Activated T-helper 1 cell treated with anti-CD3 and anti-CD28 coated beads, Interleukin-12 subunit alpha, Interleukin-12 subunit beta, Interleukin-2, Interleukin-4 antibody, amounts not matched to agents 30 ng/mL and 10 ng/mL and 1 ng/mL, durations not matched to agents 14 hours and 24 hours and 36 hours (primary cell): ENCODE data around the gene COPB2. TPM values are rescaled to one million over a fixed set of nuclear protein-coding genes. Genes with fewer than 3 reads are reported as not detected.

ENCODE experiments used
- DNase-seq: peaks from one replicate; pipeline ENCODE4 v3.0.0; 2021; ENCODE audit warnings: low spot score
- H3K27ac Mint-ChIP-seq: one replicate; pipeline ENCODE4 v1.8.0; 2021; ENCODE audit warnings: mild to moderate bottlenecking, mixed read lengths
- H3K27me3 Mint-ChIP-seq: one replicate; pipeline ENCODE4 v1.8.0; 2022; ENCODE audit warnings: mild to moderate bottlenecking, moderate library complexity, mixed read lengths; ENCODE audit not compliant: insufficient read depth
- H3K36me3 Mint-ChIP-seq: one replicate; pipeline ENCODE4 v1.8.0; 2021; ENCODE audit warnings: low read depth, mixed read lengths
- H3K4me1 Mint-ChIP-seq: one replicate; pipeline ENCODE4 v1.8.0; 2021; ENCODE audit warnings: low read depth, mixed read lengths
- H3K4me3 Mint-ChIP-seq: one replicate; pipeline ENCODE4 v1.8.0; 2021; ENCODE audit warnings: mild to moderate bottlenecking, moderate library complexity, mixed read lengths
- H3K9me3 Mint-ChIP-seq: one replicate; pipeline ENCODE4 v1.8.0; 2021; ENCODE audit warnings: mixed read lengths
- intact Hi-C: fragments of 100-400 bp; cut with micrococcal nuclease; formaldehyde crosslinking; loops from one replicate; pipeline ENCODE4 v1.15.1; 2024
- total RNA-seq: library from RNA; stranded (reverse); gene quantifications from 2 replicates; pipeline ENCODE4 v1.2.3, GENCODE V29; 2022

COPB2 gene
- total RNA-seq, 1 donor from 2014 or later: 96.9 TPM

DNA sequence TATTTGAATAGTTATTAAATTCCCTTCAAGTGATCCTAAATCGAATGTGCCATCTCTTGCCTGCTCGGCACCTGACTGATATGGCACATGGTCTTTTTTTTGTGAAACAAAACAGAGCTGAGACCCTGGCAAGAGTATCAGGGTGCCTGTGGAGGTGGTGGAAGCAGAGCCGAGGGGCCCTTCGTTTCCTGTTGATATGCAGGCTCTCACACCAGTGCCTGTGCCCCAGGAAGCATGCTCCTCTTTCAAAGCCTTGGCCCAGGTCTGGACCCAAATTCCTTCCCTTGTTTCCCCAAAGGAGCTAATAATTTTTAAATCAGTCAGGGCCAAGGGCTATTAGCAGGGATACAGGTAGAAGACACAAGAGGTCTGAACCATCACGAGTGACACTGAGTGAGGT, 67.1 kb downstream of the COPB2 start:
- H3K27me3 Mint-ChIP-seq: peaks cover 15% of the 10 kb centered on the region
- no peak overlapping the region for H3K27ac Mint-ChIP-seq
- H3K4me1 Mint-ChIP-seq: no peaks in the 10 kb centered on the region
- no peaks in the 10 kb centered on the region for H3K9me3 Mint-ChIP-seq
- intact Hi-C loops: no loop called here
- no peak for DNase-seq
- no peaks in the 10 kb centered on the region for H3K36me3 Mint-ChIP-seq
- H3K4me3 Mint-ChIP-seq: no peak overlapping the region

DNA sequence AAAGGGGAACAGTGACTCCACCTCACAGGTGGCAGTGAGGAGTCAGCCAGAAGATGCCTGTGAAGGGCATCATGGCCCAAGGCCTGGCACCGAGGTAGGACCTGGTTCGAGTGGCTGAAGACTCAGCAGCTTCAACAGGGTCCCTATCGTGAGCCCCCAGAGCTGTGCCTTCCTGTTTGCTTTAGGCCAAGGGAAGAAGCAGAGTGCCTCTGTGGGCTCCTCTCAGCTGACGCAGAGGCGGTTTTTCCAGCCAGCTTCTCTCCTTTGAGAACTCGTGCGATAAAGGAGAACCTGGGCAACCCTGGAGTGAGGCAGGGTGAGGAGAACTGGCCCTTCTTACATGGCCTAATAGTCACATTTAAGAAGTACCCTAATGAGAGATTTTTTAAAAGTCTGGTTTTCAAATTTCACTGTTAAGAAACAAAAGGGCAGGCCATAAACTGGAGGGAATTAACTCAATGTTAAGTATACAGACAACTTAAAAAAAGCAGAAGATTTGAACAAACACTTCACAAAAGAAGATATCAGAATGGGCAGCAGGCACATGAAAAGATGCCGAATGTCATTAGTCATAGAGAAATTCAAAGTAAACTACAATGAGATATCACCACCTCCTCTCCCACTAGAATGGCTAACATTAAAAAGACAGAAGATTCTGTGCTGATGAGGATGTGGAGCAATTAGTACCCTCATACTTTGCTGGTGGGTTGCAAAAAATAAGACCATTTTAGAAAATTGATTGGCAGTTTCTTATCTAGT, 68.7 kb downstream of the COPB2 start:
- H3K27me3 Mint-ChIP-seq: peaks cover 15% of the 10 kb centered on the region
- intact Hi-C loops: no loop called here
- no peaks in the 10 kb centered on the region for H3K36me3 Mint-ChIP-seq
- DNase-seq: no peak
- H3K27ac Mint-ChIP-seq: no peak overlapping the region
- H3K9me3 Mint-ChIP-seq: no peaks in the 10 kb centered on the region
- H3K4me3 Mint-ChIP-seq: no peak overlapping the region
- no peaks in the 10 kb centered on the region for H3K4me1 Mint-ChIP-seq

DNA sequence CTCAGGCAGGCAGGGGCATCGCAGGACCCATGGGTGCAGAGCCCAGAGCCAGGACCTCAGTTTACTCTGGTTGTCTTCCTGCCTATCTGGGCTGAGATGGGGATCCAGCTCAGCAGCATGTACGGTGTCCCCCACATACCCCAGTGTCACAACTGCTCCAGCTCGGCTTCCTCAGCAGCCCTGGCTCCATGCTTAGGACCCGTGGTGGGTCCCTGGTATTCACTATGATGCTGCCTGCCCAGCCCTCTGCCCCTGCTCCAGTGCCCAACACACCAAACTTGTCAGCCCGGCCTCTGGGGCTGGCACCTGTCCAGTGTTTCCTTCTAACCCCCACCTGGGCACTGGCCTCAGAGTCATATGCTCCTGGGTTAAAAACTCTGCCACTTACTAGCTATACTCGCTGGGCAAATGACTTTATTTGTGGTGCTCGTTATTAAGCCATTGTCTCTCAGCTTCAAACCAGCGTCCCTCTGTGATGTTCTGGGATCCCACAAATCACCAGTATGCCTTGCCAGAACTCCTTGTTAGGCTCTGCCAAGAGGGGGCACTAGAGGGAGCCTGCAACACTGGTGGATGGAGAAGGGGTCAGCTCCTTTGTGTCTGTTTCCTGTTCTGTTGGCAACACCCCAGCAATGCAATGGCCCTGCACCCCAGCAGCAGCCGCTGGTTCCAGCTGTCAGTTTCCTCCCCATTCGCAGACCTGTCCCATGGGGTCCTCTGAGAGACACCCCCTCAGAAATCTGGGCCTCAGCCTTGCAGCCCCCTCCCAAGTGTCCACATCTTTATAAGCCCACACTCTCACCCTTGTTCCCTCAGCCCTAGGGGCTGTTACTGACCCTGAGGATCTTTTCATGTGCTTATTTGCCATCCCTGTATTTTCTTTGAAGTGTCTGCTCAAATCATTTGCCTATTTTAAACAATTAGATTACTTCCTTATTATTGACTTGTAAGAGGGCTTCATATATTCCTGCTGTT, 69.7 kb downstream of the COPB2 start:
- no peaks in the 10 kb centered on the region for H3K4me1 Mint-ChIP-seq
- no peak overlapping the region for H3K4me3 Mint-ChIP-seq
- DNase-seq: no peak
- H3K36me3 Mint-ChIP-seq: no peaks in the 10 kb centered on the region
- peaks cover 17% of the 10 kb centered on the region for H3K27me3 Mint-ChIP-seq
- no peaks in the 10 kb centered on the region for H3K9me3 Mint-ChIP-seq
- H3K27ac Mint-ChIP-seq: no peak overlapping the region
- intact Hi-C loops: no loop called here

DNA sequence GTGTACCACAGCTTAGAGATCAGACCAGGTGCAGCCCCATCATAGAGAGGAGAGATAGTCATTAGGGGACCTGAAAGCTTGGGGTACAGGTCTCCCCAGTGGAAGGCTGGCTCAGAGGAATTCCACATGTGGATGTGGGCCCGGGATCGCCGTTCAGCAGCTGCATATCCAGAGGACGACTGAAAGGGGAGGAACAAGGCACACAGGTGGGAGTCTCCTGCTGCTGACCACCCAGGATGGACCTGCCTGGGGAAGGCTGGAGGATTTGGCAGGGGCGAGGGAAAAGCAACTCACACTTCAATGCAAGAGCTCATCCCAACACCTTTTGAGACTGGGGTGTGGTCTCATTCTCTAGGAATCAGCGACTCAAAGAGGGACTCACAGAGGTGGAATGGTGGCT, 70.6 kb downstream of the COPB2 start:
- H3K36me3 Mint-ChIP-seq: no peaks in the 10 kb centered on the region
- peaks cover 19% of the 10 kb centered on the region for H3K27me3 Mint-ChIP-seq
- no peak overlapping the region for H3K4me3 Mint-ChIP-seq

DNA sequence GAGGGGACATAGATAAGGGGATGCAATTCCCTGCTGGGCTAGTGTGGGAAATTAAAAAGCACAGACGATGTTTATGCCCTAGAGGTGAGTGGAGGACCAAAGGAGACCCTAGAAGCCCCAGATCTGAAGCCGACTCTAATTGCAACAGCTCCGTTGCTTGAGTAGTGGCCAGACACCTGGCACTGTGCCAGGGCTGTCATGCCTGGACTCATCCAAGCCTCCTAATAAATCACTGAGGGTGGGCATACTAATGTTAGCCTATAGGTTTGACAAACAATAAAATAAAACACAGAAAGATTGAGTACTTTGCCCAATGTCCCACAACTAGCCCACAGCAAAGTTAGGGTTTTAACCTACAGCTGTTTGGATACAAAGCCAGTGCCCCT, 71.0 kb downstream of the COPB2 start:
- no peaks in the 10 kb centered on the region for H3K9me3 Mint-ChIP-seq

More for the DNA sequence above, 70.6 kb downstream of the COPB2 start:
- Mint-ChIP-seq H3K4me1 (no peaks in the 10 kb centered on the region), H3K9me3 (no peaks in the 10 kb centered on the region), H3K27ac (no peak overlapping the region)
- intact Hi-C loops: no loop called here
- DNase-seq: no peak

DNA sequence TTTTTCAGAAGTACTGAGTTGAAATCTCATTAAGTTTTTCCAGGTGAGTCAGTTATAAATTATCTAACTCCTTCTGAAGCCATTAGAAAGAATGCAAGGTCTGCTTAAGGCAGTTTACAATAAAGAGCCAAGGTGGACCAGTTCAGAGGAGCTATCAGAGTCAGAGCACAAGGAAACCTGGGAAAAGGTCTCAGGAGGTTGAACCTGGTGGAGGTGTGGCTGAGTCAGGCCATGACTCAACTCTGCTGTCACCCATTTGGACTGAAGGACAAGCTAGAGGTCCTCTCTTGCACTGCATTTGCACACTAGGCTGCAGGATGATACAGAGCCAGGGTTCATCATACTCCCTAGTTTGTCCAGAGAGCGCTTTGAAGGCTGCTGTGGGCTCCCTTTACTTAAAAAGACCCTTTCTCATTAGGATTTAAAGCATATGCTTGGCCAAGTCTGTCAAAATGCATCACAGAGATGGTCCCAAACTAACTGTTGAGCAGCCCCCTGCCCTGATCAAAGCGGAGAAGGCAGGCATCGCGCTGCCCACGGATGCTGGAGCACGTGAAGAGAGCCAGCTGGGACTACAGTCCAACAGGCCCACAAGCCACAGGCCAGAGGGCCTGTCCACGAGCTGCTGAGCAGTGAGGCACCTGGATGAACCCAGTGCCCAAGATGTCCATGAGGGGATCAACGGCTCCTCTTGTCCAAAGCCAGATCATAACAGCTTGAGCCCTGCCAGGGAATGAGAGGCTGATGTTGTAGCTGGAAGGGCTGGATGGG, 71.6 kb downstream of the COPB2 start:
- Mint-ChIP-seq H3K9me3 (no peaks in the 10 kb centered on the region), H3K27me3 (peaks cover 19% of the 10 kb centered on the region), H3K4me1 (no peaks in the 10 kb centered on the region), H3K4me3 (no peak overlapping the region), H3K27ac (no peak overlapping the region), H3K36me3 (no peaks in the 10 kb centered on the region)
- DNase-seq: no peak
- intact Hi-C loops: no loop called here

More for the DNA sequence above, 71.0 kb downstream of the COPB2 start:
- no peaks in the 10 kb centered on the region for H3K4me1 Mint-ChIP-seq
- no peak for DNase-seq
- no peak overlapping the region for H3K4me3 Mint-ChIP-seq
- H3K27me3 Mint-ChIP-seq: peaks cover 19% of the 10 kb centered on the region
- H3K36me3 Mint-ChIP-seq: no peaks in the 10 kb centered on the region
- intact Hi-C loops: no loop called here
- H3K27ac Mint-ChIP-seq: no peak overlapping the region

DNA sequence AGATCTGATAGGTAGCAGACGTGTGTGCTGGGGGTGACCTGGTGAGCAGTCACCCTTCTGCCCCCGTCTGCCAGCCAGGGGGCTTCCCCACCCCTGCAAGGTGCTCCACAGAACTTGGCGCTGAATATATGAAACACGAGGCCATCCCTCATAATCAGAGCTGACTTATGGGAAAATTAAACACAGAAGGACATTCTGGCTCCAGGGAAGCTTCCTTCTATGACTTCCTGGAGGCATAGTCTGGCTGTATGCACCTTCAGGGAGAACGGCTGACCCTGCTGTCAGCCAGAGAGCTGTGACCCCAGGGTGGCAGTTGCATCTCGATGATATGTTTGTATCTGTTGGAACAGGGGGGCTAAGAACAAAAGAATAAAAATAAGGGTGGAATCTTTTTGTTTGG, 72.2 kb downstream of the COPB2 start:
- DNase-seq: no peak
- no peak overlapping the region for H3K27ac Mint-ChIP-seq
- intact Hi-C loops: no loop called here
- peaks cover 16% of the 10 kb centered on the region for H3K27me3 Mint-ChIP-seq
- no peak overlapping the region for H3K4me3 Mint-ChIP-seq
- no peaks in the 10 kb centered on the region for H3K36me3 Mint-ChIP-seq
- no peaks in the 10 kb centered on the region for H3K9me3 Mint-ChIP-seq
- H3K4me1 Mint-ChIP-seq: no peaks in the 10 kb centered on the region

DNA sequence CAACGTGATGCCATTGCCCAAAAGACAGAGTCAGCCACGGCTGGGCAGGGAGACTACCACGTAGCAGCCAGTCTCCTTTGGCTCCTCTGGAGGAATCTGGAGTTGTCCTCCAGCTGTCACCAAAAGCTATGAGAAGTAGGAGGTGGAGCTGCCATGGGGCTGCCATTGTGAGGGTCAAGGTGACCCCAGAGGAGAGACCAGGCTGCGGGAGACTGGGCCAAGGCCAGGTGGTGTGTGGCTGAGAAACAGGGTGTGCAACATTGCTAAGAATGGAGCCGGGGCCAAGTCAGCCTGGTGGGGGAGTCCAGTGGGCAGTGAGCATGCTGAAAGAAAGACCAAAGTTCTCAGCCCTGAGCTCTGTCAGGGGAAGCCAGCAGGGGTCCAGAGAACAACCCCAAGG, 75.5 kb downstream of the COPB2 start:
- H3K27me3 Mint-ChIP-seq: peaks cover 4% of the 10 kb centered on the region
- DNase-seq: no peak
- intact Hi-C loops: no loop called here
- H3K9me3 Mint-ChIP-seq: no peaks in the 10 kb centered on the region
- H3K4me1 Mint-ChIP-seq: no peaks in the 10 kb centered on the region
- no peak overlapping the region for H3K4me3 Mint-ChIP-seq
- H3K27ac Mint-ChIP-seq: no peak overlapping the region
- H3K36me3 Mint-ChIP-seq: no peaks in the 10 kb centered on the region

DNA sequence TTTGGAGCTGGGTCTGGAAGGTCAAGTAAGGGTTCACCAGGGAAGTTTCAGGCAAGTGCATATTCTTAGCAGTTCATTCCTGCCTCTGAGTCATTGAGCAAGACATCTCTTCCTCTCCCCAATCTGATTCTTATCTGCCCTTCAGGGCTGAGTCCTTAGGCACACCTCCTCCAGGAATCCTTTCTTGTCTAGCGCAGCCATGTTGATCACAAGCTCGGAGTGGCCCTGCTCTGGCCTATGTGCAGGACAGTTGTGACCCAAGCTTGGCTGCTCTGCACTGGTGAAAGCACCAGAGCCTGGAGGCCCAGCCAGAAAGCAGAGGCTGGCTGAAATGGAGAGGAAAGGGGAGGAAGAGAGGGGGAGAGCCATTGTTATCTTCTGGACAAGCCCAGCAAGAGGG, 76.5 kb downstream of the COPB2 start:
- intact Hi-C loops: no loop called here
- peaks cover 4% of the 10 kb centered on the region for H3K27me3 Mint-ChIP-seq

DNA sequence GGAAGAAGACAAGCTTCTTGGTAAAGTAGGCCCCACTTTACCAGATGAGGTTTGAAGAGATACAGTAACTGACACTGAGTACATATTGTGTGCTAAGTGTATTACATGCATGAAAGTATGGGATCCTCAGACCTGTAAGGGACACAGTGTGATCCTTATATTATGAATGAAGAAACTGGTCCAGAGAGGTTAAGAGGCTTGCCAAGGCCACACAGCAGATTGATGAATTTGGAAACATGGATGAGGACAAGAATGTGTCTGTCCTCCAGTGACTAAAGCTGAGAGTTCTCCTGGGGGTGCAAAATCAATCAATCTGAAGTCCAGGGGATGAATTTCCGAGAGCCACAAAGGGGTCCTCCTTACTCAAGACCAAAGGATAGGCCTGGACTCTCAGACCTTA, 77.0 kb downstream of the COPB2 start:
- H3K36me3 Mint-ChIP-seq: no peaks in the 10 kb centered on the region
- peaks cover 4% of the 10 kb centered on the region for H3K27me3 Mint-ChIP-seq
- H3K4me3 Mint-ChIP-seq: no peak overlapping the region
- DNase-seq: no peak
- no peaks in the 10 kb centered on the region for H3K4me1 Mint-ChIP-seq
- no peak overlapping the region for H3K27ac Mint-ChIP-seq
- H3K9me3 Mint-ChIP-seq: no peaks in the 10 kb centered on the region
- intact Hi-C loops: no loop called here

More for the DNA sequence above, 76.5 kb downstream of the COPB2 start:
- DNase-seq: no peak
- Mint-ChIP-seq H3K27ac (no peak overlapping the region), H3K4me1 (no peaks in the 10 kb centered on the region), H3K9me3 (no peaks in the 10 kb centered on the region), H3K36me3 (no peaks in the 10 kb centered on the region), H3K4me3 (no peak overlapping the region)

DNA sequence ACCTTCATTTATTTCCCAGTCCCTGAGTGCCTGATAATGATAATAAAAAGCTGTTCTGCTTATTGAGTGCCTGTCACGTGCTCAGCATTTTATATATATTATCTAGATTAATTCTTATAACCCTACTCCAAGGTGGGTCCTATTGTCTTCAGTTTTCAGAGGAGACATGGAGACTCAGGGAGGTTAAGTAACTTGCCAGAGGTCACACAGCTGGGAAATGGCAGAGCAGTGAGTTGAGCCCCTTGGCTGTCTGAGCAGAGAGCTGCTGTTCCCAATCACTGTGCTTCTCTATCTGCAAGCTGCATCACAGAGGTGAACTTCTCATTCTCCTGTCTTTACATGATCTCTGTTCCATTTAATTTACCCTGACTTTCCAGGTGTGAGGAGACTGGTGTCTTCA, 77.9 kb downstream of the COPB2 start:
- peaks cover 4% of the 10 kb centered on the region for H3K27me3 Mint-ChIP-seq
- no peaks in the 10 kb centered on the region for H3K4me1 Mint-ChIP-seq
- H3K27ac Mint-ChIP-seq: no peak overlapping the region
- intact Hi-C loops: no loop called here
- H3K36me3 Mint-ChIP-seq: no peaks in the 10 kb centered on the region
- no peak overlapping the region for H3K4me3 Mint-ChIP-seq
- DNase-seq: no peak
- no peaks in the 10 kb centered on the region for H3K9me3 Mint-ChIP-seq

DNA sequence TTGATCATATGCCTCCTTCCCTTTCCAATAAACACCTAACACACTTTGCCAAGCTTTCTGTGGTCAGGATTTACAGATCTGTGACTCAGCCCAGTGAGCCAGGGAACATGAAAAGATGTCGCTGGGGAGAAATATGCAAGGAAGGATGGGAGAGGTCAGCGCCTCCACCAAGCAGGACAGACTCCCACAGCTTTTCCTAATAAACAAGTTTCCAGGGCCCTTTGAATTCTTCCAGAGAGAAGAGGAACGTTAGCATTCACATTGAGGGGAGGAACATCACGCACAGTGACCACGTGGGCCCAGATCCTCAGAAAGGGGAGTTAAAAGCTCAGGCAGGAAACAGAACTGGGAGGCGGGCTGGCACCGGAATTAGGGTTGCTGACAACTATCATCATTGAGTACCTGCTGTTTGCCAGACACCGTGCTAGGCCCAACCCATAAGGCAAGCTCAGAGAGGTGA, 78.9 kb downstream of the COPB2 start:
- H3K27me3 Mint-ChIP-seq: peaks cover 4% of the 10 kb centered on the region
- intact Hi-C loops: no loop called here

More for the DNA sequence above, 78.9 kb downstream of the COPB2 start:
- Mint-ChIP-seq H3K27ac (no peak overlapping the region), H3K4me1 (no peaks in the 10 kb centered on the region), H3K9me3 (no peaks in the 10 kb centered on the region), H3K4me3 (no peak overlapping the region), H3K36me3 (no peaks in the 10 kb centered on the region)
- no peak for DNase-seq
